HG02938 (cell line): ENCODE results near the gene DNA2.
A peak's percentile ranks its signal among the peaks of the same experiment; 100 is the strongest.

ENCODE experiments used
- ATAC-seq: cut with Tn5 transposase; IDR thresholded peaks from one replicate; pipeline ENCODE4 v1.9.1; 2021; ENCODE audit warnings: mild to moderate bottlenecking, moderate library complexity; ENCODE audit not compliant: unreplicated experiment

Gene DNA2

DNA sequence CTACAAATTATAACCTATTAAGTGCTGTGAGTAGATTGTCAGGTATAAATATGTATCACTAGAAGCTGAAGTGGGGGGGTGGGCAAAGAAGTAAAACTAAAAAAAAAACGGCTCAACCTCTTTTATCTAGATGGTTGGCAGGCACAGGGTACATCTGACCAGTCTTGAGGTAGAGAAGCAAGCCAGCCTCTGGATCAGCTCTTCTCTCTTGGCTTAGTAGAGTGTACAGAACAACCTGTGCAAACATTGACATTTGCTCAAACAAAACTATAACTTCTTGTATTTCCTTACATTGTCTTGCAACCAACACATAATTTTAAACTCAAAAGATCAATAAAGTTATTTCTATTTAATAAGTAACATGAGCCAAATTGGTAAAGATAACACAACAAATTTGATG is 25.6 kb downstream of the DNA2 start:
- ATAC-seq: no peak

GRCh38 chr10:68442971-68443370 is 28.8 kb downstream of the DNA2 start:
- ATAC-seq: no peak

GRCh38 chr10:68440898-68441297 is 30.9 kb downstream of the DNA2 start:
- no peak for ATAC-seq

GRCh38 chr10:68435803-68436202 is 36.0 kb downstream of the DNA2 start:
- no peak for ATAC-seq

- no peak for ATAC-seq
Observed at GRCh38 chr10:68434657-68435056, 37.1 kb downstream of the DNA2 start.

DNA sequence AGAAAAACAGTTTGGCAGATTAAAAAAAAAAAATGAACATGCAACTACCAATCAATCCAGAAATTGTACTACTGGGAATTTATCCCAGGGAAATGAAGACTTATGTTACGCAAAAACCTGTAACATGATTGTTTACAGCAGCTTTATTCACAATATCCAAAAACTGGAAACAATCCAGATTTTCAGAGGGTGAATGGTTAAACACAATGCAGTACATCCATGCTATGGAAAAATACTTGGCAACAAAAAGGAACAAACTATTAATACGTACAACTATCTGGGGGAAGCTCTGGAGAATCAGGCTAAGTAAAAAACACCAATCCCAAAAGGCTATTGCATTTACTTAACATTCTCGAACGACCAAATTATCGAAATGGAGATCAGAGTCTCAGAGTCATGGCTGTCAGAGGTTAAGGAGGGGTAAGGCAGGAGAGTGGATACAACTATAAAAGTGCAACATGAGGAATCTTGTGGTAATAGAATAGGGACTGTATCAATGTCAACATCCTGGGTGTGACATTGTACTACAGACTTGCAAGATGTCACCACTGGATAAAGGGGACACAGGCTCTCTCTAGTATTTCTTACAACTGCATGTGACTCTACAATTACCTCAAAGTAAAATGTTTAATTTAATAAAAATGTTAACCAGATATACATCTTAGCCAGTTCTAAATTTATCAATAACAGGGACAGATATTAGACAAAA is 43.2 kb downstream of the DNA2 start:
- ATAC-seq: no peak

GRCh38 chr10:68424454-68425014 is 47.2 kb downstream of the DNA2 start:
- ATAC-seq: no peak

DNA sequence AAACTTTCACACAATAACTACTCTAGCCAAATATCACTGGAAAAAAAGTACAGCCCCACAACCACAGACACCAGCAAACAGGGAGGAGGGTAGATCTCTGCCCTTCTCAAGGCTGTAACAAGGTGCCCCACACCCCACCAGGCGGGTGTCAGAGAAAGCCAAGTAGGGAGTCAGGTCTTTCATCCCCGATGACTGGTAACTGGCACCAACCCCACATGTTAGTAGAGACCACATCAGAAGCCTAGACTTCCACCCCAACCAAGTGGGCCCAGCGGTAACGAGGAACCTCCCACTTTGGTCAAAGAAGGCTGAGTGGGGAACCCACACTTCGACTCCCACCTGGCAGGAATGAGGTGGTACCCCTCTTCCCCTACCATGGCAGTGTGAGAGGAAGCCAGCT is 48.3 kb downstream of the DNA2 start:
- ATAC-seq: no peak

DNA sequence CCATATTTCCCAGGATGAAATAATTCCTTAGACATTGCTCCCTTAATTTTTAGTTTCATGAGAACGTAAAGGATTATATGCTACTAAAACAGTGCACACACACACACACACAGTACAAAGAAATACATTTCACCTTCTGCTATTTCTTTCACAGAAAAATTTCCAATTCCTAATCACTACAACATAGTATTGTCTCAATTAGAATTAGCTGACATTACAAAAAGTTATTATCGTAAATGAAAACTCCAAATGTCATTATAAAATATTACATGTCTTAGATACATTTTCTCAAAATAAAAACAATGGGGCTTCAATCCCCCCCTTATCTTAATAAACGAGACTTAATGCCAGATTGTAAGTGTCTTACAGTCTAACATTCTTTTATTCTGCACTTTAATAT is 52.4 kb downstream of the DNA2 start:
- ATAC-seq: no peak

- no peak for ATAC-seq
Observed at GRCh38 chr10:68408898-68409518, 62.8 kb downstream of the DNA2 start.

DNA sequence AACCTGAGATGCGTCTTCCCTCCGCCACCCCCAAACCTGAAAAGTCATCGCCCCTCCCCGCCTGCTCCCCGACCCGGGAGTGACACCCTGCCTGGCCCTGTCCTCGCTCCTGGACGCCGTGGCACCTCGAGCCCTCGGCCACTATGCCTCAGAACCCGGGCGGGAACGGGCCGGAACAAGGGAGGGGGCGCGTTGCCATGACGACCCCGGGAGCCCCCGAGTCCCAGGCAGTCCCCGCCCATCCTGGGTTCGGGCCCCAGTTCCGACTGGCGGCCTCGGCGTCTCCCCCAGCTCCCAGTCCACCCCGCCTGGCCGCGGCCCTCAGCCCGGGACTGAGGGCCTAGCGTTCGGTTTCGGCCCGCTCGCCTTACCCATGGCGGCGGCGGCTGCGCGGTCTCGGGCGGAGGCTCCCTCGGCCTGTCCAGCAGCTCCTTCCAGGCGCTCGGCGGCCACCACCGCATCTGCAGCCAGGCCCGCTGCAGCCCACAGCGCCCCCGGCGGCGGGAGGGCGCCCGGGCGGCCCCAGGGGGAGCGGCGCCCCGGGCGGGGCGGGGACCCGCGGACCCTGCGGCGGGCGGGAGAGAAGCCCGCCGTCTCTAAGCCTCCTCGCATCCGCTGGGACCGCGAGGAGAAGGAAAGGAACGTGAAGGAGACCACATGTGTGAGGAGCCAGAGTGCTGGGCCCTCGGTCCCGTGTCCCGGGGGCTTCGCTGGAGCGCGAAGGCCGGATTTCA is 64.8 kb downstream of the DNA2 start, which contains the start of gene RUFY2:
RUFY2 (minus strand) TSS at position 463 of the 734 bp plus-strand sequence; CDS start at position 375, 88 bp downstream.
- peak; percentile 83 for ATAC-seq

DNA sequence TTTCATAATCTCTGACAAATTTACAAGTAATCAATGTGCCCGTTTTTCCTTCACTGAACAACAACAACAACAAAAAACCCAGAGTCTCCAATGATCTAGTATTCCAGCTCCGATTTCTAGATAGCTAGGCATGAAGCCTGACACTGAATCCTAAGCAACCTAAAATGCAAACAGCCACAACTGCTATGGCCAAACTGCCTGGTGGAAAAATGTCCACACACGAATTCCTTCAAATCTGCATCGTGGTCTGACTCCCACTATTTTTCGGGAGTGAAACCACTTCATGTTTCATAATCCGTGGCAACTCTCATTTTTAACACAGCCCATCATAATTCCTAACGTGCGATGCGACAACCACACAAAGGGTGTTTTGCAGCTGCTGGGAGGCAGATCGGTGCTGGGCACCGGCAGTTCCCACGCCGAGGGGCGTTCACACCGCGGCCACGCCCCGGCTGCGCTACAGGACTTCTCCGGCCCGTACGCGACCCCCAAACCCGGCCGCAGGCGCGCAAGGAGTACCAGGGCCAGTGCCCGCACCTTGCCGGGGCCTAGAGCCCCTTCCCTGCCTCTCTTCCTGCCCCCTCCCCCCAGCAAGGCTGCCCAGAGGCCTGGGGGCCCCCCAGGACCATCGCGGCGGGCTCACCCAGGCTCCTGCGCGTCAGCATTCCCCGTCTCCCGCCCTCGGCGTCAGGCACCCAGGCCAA is 65.5 kb downstream of the DNA2 start:
- peak; percentile 39 for ATAC-seq

GRCh38 chr10:68403701-68404100 is 68.1 kb downstream of the DNA2 start:
- ATAC-seq: no peak

GRCh38 chr10:68402276-68402675 is 69.5 kb downstream of the DNA2 start:
- ATAC-seq: no peak

- ATAC-seq: no peak
Observed at GRCh38 chr10:68397005-68397404, 74.8 kb downstream of the DNA2 start.

GRCh38 chr10:68385740-68386139 is 86.0 kb downstream of the DNA2 start:
- no peak for ATAC-seq

- ATAC-seq: no peak
Observed at GRCh38 chr10:68371604-68372003, 100.2 kb downstream of the DNA2 start.

- ATAC-seq: no peak
Observed at GRCh38 chr10:68367121-68367520, 104.7 kb downstream of the DNA2 start.

DNA sequence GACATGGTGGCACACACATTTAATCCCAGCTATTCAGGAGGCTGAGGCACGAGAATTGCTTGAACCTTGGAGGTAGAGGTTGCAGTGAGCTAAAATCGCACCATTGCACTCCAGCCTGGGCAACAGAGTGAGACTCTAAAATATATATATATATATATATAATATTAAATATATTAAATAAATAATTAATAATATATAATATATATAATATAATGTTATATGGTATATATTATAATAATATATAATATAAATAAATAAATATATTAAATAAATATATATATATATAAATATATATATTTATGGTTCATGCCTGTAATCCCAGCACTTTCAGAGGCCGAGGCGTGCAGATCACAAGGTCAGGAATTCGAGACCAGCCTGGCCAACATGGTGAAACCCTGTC is 105.2 kb downstream of the DNA2 start:
- ATAC-seq: no peak

- no peak for ATAC-seq
Observed at GRCh38 chr10:68365611-68366010, 106.2 kb downstream of the DNA2 start.
